Bone marrow (tissue), 2 donors: ENCODE measurements around the gene KRT8.
A peak's percentile ranks its signal among the peaks of the same experiment; 100 is the strongest.

Experiments used
- DNase-seq, 2 donors: peaks; one replicate each; lab custom pipeline; 2025; lab: John Stamatoyannopoulos, UW

Gene KRT8

GRCh38 chr12:52925717-52926595, 21.1 kb upstream of the KRT8 start:
- DNase-seq: no peak

GRCh38 chr12:52924764-52925716, 20.2 kb upstream of the KRT8 start:
- no peak for DNase-seq

- no peak for DNase-seq
These were observed 16.8 kb upstream of the KRT8 start for GRCh38 chr12:52921488-52922165.

- no peak for DNase-seq
These were observed 16.1 kb upstream of the KRT8 start for GRCh38 chr12:52920937-52921336.

- no peak for DNase-seq
These were observed 13.9 kb upstream of the KRT8 start for GRCh38 chr12:52918784-52919183.

GRCh38 chr12:52918351-52918750, 13.5 kb upstream of the KRT8 start:
- DNase-seq: no peak

GRCh38 chr12:52917800-52918199, 12.9 kb upstream of the KRT8 start:
- DNase-seq: no peak

- DNase-seq: no peak
These were observed 11.3 kb upstream of the KRT8 start for GRCh38 chr12:52916216-52916615.

- DNase-seq: no peak
These were observed 10.8 kb upstream of the KRT8 start for GRCh38 chr12:52915637-52916036.

GRCh38 chr12:52914576-52915121, 9.8 kb upstream of the KRT8 start:
- DNase-seq: no peak

GRCh38 chr12:52913431-52913821, 8.6 kb upstream of the KRT8 start:
- no peak for DNase-seq

- DNase-seq: no peak
These were observed 8.0 kb upstream of the KRT8 start for GRCh38 chr12:52912711-52913430.

- DNase-seq: no peak
These were observed 5.5 kb upstream of the KRT8 start for GRCh38 chr12:52910248-52910883.

GRCh38 chr12:52909796-52910195, 4.9 kb upstream of the KRT8 start:
- no peak for DNase-seq

- no peak for DNase-seq
These were observed 4.5 kb upstream of the KRT8 start for GRCh38 chr12:52909331-52909730.

GRCh38 chr12:52907092-52907810, 2.4 kb upstream of the KRT8 start:
- DNase-seq: no peak

GRCh38 chr12:52906191-52906601, 1.3 kb upstream of the KRT8 start:
- DNase-seq: no peak

- no peak for DNase-seq
These were observed 894 bp downstream of the KRT8 start for GRCh38 chr12:52903855-52904508.

GRCh38 chr12:52903285-52903854, 1.5 kb downstream of the KRT8 start:
- peak; percentile 42 to 74 for DNase-seq
